CD4-positive, alpha-beta T cell treated with Interleukin-1 beta for 1 hour (primary cell): Measurements from ENCODE around the gene CEP19.
"Not testable (repeated sequence)": the region's sequence is repeated elsewhere in the genome, so short reads cannot be mapped to it uniquely, and the experiment has no call there.

Experiments used
- DNase-seq, 2 donors: peaks; one replicate each; pipeline ENCODE4 v3.0.0-alpha.2; 2020 to 2022

The CEP19 gene

DNA sequence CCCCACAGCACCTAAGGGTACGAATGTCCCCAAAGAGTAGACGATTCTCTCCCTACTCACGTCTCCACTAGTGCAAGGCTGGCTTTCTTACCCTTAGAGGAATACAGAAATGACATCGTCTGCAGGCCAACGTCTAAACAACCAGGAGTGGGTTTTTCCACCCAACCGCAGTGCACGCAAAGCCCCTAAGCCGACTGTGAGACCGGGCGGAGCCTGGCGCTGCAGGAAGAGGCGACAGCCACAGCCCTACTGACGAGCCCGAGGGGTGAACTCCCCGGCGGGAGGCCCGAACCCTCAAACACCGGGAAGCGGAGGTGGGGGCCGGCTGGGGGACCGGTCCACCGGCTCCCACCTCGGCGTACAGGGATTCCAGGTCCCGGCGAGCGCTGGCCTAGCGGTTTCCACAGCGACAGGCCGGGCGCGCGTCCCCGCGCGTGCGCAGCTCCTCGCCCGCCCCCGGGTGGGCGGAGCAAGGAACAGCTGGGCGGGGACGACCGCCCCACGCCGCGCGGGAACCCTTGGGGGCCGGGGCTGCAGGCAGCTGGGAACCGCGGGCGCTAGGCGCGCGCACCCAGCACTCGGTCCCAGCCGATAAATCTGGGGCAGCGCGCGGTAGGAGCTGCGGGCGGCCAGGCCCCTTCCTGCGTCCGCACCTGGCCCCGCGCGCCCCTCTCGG lies at the start of gene CEP19, which contains the start of gene PIGX:
Gene CEP19 (minus strand): TSS at position 413 of the 676 bp plus-strand sequence. CDS start 3,593 bp downstream, outside the sequence.
Gene PIGX (plus strand): TSS at position 540 of the 676 bp plus-strand sequence.
- peak; percentile 94 to 95 for DNase-seq

- no peak for DNase-seq
These were observed 46.1 kb upstream of the CEP19 start for GRCh38 chr3:196757876-196758739.

DNA sequence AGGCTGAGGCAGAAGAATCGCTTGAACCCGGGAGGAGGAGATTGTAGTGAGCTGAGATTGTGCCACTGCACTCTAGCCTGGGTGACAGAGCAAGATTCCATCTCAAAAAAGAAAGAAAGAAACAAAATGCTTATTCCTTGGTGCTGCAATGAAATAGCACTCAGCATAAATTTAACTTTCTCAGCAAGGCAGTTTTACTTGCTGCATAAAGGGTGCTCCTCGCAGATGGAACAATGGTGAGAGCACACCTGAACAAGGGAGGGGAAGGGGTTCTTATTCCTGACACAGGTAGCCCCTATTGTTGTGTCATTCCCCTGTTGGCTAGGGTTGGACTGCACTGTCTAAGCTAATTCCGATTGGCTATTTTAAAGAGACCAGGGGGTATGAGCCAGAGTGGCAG lies 44.7 kb upstream of the CEP19 start:
- DNase-seq = no peak

GRCh38 chr3:196754091-196754981 lies 42.3 kb upstream of the CEP19 start:
- DNase-seq = no peak

DNA sequence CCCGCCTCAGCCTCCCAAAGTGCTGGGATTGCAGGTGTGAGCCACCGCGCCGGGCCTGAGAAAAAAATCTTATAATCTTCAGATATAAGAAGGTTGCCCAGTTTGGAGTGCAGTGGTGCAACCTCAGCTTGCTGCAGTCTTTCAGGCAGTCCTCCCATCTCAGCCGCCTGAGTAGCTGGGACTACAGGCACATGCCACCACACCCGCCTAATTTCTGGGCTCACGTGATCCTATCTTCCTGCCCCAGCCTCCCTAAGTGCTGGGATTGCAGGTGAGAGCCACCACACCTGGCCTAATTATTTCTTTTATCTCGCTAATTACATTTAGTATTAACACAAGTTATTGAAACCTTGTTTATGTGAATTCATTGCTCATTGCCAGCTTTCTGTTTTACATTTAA lies 41.2 kb upstream of the CEP19 start:
- DNase-seq = no peak

DNA sequence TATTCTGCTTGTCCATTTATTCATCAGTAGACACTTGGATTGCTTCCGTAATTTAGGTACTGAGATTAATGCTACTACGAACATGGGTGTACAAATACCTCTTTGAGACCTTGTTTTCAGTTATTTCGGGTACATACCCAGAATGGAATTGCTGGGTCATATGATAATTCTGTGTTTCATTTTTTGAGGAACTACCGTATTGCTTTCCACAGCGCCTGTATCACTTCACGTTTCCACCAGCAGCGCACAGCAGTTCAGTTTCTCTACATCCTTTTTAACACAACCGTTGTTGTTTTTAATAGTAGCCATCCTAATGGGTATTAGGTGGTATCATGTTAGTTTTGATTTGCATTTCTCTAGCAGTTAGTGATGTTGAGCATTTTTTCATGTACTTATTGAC lies 37.1 kb upstream of the CEP19 start:
- DNase-seq = no peak

DNA sequence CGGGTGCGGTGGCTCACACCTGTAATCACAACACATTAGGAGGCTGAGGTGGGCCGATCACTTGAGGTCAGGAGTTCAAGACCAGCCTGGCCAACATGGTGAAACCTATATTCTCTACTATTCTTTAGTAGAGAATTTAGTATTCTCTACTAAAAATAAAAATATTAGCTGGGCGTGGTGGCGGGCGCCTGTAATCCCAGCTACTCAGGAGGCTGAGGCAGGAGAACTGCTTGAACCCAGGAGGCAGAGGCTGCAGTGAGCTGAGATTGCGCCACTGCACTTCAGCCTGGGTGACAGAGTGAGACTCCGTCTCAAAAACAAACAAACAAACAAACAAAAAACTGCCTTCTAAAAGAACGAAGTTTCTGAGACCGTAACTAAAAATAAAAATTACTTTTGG lies 31.5 kb upstream of the CEP19 start:
- not testable (repeated sequence) for DNase-seq

- DNase-seq = no peak
These were observed 29.3 kb upstream of the CEP19 start for GRCh38 chr3:196741249-196741889.

DNA sequence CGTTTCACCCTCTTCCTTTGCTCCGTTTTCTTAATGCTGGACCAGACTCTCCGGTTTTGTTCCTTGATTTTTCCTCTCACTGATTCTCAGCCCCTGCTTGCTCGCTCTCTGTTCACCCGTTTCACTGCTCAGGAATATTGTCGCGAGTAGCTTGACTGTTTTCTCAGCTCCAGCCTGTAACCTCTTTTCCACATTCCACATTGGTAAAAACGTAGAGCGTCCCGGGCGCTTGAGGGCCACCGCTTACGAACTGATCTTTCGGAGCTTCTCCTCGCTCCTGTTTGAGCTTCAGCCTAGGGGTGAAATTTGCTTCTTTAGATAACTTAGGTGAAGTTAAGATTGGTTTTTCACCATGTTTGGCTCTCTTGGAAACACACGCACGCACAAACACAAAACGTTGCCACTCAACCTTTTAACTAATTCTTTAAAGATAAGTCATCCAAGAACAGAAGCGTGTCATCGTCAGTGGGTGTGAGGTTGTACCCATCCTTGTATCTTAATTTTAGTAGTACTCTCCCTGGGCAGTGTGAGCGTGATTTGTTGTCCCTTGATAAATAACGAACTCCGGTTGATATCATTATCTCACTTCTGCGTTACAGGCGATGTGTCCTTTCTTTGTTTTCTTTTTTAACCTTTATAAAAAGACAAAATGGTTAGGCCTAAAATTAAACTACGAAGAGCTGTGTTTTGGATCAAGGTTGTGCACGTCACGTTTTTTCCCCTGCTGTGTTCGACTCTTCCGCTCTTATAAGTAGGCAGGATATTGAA lies 28.6 kb upstream of the CEP19 start:
- DNase-seq = peak; percentile 44 to 60

DNA sequence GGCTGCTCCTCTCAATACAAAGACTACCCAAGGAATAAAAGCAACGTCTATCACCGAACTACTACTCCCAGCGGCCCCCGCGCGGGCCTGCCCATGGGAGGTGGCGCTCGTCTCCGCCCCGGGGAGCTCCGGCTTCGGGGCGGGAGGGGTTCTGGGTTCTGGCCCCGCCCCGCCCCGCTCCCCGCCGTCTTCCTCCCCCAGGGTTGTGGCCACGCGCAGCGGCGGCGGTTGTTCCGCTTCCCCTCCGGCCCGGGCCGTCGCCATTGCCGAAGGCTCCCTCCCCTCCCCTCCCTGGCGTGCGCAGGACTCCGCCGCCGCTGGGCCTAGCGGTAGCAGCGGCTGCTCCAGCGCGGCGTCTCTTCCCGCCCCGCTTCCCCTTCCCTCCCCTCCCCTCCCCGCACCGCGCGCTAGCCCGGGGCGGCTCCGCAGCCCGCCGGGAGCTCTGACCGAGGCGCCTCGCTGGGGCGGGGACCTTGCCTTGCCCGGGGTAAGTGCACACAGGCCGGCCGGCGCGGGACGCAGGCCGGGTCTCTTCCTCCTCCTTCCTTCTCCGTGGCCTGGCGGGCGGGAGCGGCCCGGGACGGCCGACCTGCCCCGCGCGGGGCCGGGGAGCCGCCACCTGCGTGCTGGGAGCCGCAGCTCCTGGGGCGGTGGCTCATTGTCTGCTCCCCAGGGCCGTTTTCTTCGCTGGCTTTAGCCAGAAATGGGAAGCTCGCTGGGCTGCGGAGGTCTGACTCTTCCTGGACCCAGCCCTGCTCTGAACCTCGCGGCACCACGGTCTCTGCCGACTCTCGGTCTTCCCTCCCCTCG lies 27.8 kb upstream of the CEP19 start, which contains the start of gene PAK2:
Gene PAK2 (plus strand): TSS at position 187 of the 810 bp plus-strand sequence. CDS start 42,790 bp downstream, outside the sequence.
- DNase-seq = peak; percentile 92

- DNase-seq = no peak
These were observed 25.6 kb upstream of the CEP19 start for GRCh38 chr3:196737655-196738054.

- DNase-seq = no peak
These were observed 24.8 kb upstream of the CEP19 start for GRCh38 chr3:196736670-196737374.

DNA sequence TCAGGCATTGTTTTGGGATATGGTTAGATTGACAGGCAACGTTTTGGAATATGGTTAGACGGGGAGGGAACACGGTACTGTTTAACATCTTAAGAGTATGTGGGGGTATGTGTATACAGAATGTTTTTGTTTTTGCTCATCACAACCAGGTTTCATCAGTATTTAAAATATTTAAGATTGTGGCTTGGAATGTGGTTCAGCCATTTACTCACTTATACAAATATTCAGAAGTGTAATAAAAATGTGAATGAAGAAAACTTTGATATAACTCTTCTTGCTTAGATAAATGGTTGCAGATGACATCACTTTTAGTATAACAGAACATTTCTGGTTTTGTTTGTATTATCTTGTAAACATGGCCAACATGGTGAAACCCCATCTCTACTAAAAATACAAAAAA lies 23.7 kb upstream of the CEP19 start:
- no peak for DNase-seq

GRCh38 chr3:196726788-196727675 lies 15.0 kb upstream of the CEP19 start:
- DNase-seq = peak in 1 of 2 donors; percentile 34

DNA sequence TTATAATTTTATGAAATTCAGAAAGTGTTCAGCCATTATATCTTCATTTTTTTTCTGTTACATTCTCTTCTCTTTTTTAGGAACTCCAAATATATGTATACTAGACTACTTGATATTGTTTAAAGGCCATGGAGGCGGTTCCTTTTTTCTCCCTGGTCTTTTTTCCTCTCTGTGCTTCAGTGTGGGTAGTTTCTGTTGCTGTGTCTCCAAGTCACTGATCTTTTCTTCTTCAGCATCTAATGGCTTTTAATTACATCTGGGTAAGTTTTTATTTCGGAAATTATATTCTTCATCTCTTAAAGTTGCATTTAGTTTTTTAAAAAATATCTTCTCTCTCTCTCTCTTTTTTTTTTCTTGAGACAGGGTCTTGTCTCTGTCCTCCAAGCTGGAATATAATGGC lies 9.0 kb upstream of the CEP19 start:
- DNase-seq = no peak

GRCh38 chr3:196717162-196717561 lies 5.1 kb upstream of the CEP19 start:
- DNase-seq = not testable (repeated sequence)

- peak; percentile 75 to 79 for DNase-seq
These were observed 714 bp upstream of the CEP19 start for GRCh38 chr3:196712514-196713413.

DNA sequence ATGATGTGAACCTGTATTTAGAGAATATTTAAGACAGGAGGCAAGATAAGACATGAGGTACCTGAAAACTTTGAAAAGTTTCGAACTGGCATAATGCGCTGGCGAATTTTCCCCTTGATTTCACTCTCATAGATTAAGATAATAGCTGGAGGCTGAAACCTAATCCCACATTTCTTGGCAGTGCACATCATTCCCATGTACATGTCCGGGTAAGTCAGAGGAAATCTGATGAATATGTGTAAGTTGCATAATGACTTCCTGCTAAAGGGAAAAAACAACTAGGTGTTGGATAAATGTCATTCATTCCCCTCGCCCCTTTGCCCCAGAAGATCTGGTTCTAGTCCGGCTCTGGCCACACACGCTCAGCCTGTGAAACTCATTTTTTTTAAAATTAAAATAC lies 3.6 kb downstream of the CEP19 start:
- no peak for DNase-seq
